ENCODE data around the gene IGDCC3.
"Not testable (repeated sequence)": the region's sequence is repeated elsewhere in the genome, so short reads cannot be mapped to it uniquely, and the experiment has no call there.

Gene IGDCC3

GRCh38 chr15:65368302-65369211 lies 9.2 kb downstream of the IGDCC3 start:
- no peak for DNase-seq

DNA sequence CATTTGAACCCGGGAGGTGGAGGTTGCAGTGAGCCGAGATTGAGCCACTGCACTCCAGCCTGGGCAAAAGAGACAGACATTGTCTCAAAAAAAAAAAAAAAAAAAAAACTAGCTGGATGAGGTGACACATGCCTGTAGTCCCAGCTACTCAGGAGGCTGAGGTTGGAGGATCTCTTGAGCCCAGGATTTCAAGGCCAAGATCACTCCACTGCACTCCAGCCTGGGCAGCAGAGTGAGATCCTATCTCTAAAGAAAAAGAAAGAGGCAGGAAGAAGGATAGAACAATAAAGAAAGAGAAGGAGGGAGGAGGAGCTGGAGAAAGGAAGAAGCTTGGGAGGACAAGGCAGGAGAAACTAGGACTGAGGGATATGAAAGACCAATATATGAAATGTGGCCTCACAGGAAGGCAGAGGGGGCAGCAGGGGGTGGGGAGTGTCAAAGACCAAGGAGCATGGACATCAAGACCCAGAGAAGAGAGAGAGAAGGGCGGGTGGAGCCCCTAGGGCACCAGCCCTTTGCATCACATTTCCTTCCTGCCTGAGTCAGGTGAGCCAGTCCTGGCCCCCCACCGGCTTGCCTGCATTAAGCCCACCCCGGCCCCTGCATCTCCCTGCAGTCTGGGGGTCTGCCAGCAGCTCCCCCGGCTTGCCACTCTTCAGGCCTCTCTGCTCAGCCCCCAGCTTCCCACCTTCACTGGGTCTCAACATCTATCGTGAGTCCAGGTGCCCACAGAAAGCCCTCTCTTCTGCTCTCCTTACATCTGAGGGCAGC lies 11.5 kb downstream of the IGDCC3 start:
- DNase-seq = no peak

GRCh38 chr15:65365229-65365628 lies 12.6 kb downstream of the IGDCC3 start:
- DNase-seq = no peak

DNA sequence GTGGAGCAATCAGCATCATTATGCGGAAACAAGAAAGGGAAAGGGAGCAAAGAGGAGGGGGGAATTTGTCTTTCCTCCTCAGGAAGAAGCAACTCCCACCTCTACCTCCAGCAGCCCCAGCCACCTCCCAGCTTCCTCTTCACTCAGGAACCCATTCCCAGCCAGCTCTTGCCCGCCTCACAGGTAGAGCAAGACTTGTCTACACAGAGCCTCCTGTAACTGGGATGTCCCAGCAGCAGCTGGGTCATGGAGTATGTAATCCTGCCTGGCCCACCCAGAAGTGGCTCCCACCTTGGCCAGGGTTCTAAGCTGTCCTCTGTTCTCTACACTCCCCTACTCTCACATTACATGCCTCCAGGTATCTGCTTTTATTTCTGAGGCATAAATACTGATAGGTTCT lies 14.0 kb downstream of the IGDCC3 start:
- no peak for DNase-seq

DNA sequence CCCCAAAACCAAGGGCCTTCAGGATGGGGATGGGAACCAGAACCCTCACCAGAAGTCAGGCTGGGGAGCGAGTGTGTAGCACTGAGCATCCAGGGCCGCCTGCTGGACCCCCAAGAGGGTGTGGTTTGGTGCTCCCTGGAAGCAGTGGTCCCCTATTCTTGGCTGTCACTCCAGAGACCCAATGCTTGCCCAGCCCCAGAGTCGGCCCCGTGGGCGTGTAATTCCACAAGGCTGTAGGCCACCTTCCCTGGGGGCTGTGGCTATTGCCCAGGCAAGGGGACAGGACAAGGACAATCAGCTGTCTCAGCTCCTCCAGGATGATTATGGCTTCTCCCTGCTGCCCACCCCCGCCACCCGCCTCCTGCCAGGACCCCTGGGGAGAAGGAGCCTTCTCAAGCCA lies 14.5 kb downstream of the IGDCC3 start:
- no peak for DNase-seq

DNA sequence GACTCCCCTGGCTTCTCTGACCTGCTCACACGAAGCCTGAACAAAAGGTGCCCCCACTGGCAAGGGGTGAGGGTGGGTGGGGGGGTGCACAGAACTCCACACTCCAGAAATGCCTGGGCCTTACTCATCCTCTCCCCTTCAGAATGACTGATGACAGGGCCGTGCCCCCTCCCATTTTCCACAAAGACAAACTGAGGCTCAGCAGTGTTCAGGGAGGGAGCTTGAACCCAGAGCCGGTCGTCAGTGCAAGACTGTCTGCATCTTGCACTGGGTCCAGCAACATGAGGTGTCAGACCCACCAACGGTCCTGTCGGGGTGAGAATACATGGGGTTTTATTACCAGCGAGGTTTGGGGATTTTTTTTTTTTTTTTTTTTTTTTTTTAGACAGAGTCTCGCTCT lies 15.3 kb downstream of the IGDCC3 start:
- no peak for DNase-seq

GRCh38 chr15:65361708-65362459 lies 15.9 kb downstream of the IGDCC3 start:
- no peak for DNase-seq

- DNase-seq = no peak
These were observed 17.3 kb downstream of the IGDCC3 start for GRCh38 chr15:65360506-65360905.

- no peak for DNase-seq
These were observed 21.8 kb downstream of the IGDCC3 start for GRCh38 chr15:65355988-65356353.

- no peak for DNase-seq
These were observed 22.4 kb downstream of the IGDCC3 start for GRCh38 chr15:65355173-65355987.

GRCh38 chr15:65354835-65355172 lies 23.0 kb downstream of the IGDCC3 start:
- no peak for DNase-seq

DNA sequence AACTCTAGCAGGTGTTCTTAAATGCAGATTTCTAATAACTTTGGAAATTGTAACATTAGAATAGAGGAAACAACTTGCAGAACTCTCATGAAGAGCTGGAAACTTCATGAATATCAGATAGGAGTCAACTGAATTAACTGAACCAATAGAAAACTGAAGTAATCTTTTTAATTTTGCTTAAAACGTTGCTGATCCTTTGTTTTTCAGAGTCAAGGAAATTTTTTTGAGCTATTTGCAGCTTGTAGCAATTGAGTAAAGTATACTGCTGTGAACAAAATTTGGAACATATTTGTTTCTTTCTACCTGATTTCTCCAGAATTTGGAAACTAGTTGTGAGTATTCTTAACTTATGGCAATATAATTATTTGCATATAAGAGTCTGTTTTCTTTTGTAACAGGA lies 25.8 kb downstream of the IGDCC3 start:
- DNase-seq = not testable (repeated sequence)

- no peak for DNase-seq
These were observed 28.5 kb downstream of the IGDCC3 start for GRCh38 chr15:65349338-65349737.

DNA sequence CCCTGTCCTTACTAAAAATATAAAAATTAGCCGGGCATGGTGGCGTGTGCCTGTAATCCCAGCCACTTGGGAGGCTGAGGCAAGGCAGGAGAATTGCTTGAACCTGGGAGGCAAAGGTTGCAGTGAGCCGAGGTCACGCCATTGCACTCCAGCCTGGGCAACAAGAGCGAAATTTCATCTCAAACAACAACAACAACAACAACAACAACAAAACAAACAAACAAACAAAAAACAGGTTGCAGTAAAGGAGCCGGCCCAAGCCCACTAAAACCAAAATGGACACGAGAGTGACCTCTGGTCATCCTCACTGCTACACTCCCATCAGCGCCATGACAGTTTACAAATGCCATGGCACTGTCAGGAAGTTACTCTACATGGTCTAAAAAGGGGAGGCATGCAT lies 30.0 kb downstream of the IGDCC3 start:
- not testable (repeated sequence) for DNase-seq

- no peak for DNase-seq
These were observed 30.8 kb downstream of the IGDCC3 start for GRCh38 chr15:65346856-65347598.

- no peak for DNase-seq
These were observed 32.9 kb downstream of the IGDCC3 start for GRCh38 chr15:65344914-65345275.

- DNase-seq = no peak
These were observed 33.4 kb downstream of the IGDCC3 start for GRCh38 chr15:65344214-65344913.

- no peak for DNase-seq
These were observed 34.3 kb downstream of the IGDCC3 start for GRCh38 chr15:65343374-65343981.

GRCh38 chr15:65342493-65342892 lies 35.3 kb downstream of the IGDCC3 start:
- DNase-seq = no peak

DNA sequence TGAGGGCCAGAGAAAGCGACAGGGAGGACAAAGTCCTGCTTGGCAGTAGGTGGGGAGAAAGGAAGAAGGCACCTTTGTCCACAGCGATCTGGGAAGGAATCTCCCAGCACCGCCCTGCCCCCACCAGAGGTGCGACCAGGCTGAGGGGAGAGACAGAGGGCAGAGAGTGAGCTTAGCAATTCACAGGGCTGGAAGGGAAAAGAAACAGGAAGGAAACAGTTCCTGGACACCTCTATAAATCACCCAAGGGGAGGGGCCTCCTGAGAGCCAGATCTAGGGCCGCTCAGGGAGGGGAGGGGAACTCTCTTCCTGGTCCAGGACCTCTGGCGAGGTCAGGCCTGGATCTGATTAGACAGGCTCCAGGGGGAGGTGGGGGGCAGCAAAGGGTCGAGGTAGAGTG lies 37.9 kb downstream of the IGDCC3 start:
- DNase-seq = no peak

GRCh38 chr15:65339416-65339815 lies 38.4 kb downstream of the IGDCC3 start:
- no peak for DNase-seq
